Psoas muscle (tissue), 8 donors: ENCODE data around the gene MARCHF3. TPM values are rescaled to one million over a fixed set of nuclear protein-coding genes. Genes with fewer than 3 reads are reported as not detected.
A peak's percentile ranks its signal among the peaks of the same experiment; 100 is the strongest.

ENCODE experiments used
- ATAC-seq, 4 donors: fragments of 200-7000 bp; cut with Tn5 transposase; one replicate each; pipeline ENCODE4 v1.9.1; 2020; ENCODE audit warnings: moderate library complexity in 3 of 4, mild to moderate bottlenecking in 2 of 4
- DNase-seq, 2 donors: peaks; one replicate each; pipeline ENCODE4 v3.0.0-alpha.2; 2020
- H3K27ac ChIP-seq: fragments of 200-600 bp; one replicate; pipeline ENCODE4 v1.8.0; 2022
- H3K27me3 ChIP-seq, 3 donors: fragments of 200-600 bp in 1 of 3; one replicate each; pipeline versions ENCODE4 v1.6.1 to v1.8.0; 2013 to 2022; ENCODE audit warnings: low read length in 2 of 3, mild to moderate bottlenecking in 2 of 3, moderate library complexity in 1 of 3; ENCODE audit not compliant: insufficient read depth in 3 of 3
- H3K36me3 ChIP-seq, 2 donors: fragments of 200-600 bp in 1 of 2; one replicate each; pipeline versions ENCODE4 v1.6.1 to v1.8.0; 2013 to 2022; ENCODE audit warnings: low read depth in 1 of 2, mild to moderate bottlenecking in 1 of 2, moderate library complexity in 1 of 2; ENCODE audit not compliant: insufficient read depth in 1 of 2
- H3K4me1 ChIP-seq: fragments of 200-600 bp; one replicate; pipeline ENCODE4 v1.8.0; 2022
- H3K4me3 ChIP-seq: fragments of 200-600 bp; one replicate; pipeline ENCODE4 v1.8.0; 2022; ENCODE audit warnings: mild to moderate bottlenecking
- H3K9me3 ChIP-seq: fragments of 200-600 bp; one replicate; pipeline ENCODE4 v1.8.0; 2022
- CTCF ChIP-seq: fragments of 200-600 bp; IDR thresholded peaks from one replicate; pipeline ENCODE4 v1.8.0; 2022; ENCODE audit warnings: antibody characterized with exemption
- WGBS, 3 donors: extraction: QIAGEN DNeasy Blood & Tissue Kit; methylation state at CpG; one replicate each; pipeline versions ENCODE4 v1.1.6 to v1.1.7; 2013; 5-methylcytosine and 5-hydroxymethylcytosine counted together
- intact Hi-C, 2 donors: fragments of 100-400 bp; cut with DNase I; formaldehyde crosslinking; loops; one replicate each; pipeline versions ENCODE4 v1.11.0 to v1.14.2; 2022
- polyA plus RNA-seq, 3 donors: library from polyadenylated mRNA; stranded (reverse); fragments of 200-250 nt; gene quantifications; one replicate each; pipeline ENCODE4 v1.2.3, GENCODE V29; 2013
- total RNA-seq, 4 donors: library from RNA; stranded (reverse); fragmentation: NEBNext Ultra II Directional in 2 of 4; extraction: Animal tissue kit (Norgen Biotek cat#: 25700) in 2 of 4; gene quantifications; one replicate each; pipeline versions ENCODE4 v1.2.1 to v1.2.4, GENCODE V29; 2021 to 2023
- donor health status: healthy with polysubstance abuse.
- donor health status: DM: no; HTN: no; CAD: no; lungs with moderate emphysema.
- donor health status: Bipolar disorder and iron deficiency.
- donor health status: healthy.
- donor health status: DM: yes; HTN: yes; CAD: no.
- donor health status: DM: no; HTN: no; CAD: no.
- donor health status: DM: no; HTN: no; CAD: no.
- donor health status: DM: yes; HTN: yes; CAD: no.

MARCHF3 gene
- total and polyA plus RNA-seq, 7 donors = 6.0 to 22.0 (median 12.0) TPM

GRCh38 chr5:126995039-126995438 is 35.3 kb downstream of the MARCHF3 start:
- ATAC-seq (no peak), DNase-seq (no peak)
- Histone ChIP-seq H3K9me3 (no peaks in the 10 kb centered on the region), H3K36me3 (no peaks in the 10 kb centered on the region), H3K4me1 (peaks cover 17% of the 10 kb centered on the region), H3K4me3 (no peak overlapping the region), H3K27me3 (no peaks in the 10 kb centered on the region), H3K27ac (no peak overlapping the region)
- TF ChIP-seq CTCF = no peak
- intact Hi-C loops = no loop called here
- 85 to 94% (median 87%) methylated on average over 3 of the region's 3 CpGs for WGBS, 3 donors

GRCh38 chr5:126994485-126994884 is 35.9 kb downstream of the MARCHF3 start:
- WGBS, 3 donors = 63 to 84% (median 73%) methylated on average over 4 of the region's 4 CpGs
- no peak for TF ChIP-seq CTCF
- DNase-seq = no peak
- Histone ChIP-seq H3K36me3 (no peaks in the 10 kb centered on the region), H3K4me1 (peaks cover 17% of the 10 kb centered on the region), H3K27ac (no peak overlapping the region), H3K4me3 (no peak overlapping the region), H3K27me3 (no peaks in the 10 kb centered on the region), H3K9me3 (no peaks in the 10 kb centered on the region)
- intact Hi-C loops = no loop called here
- no peak for ATAC-seq

GRCh38 chr5:126988021-126988569 is 42.3 kb downstream of the MARCHF3 start:
- H3K4me3 ChIP-seq = no peak overlapping the region
- no peaks in the 10 kb centered on the region for H3K9me3 ChIP-seq
- ATAC-seq = no peak
- peaks cover 15% of the 10 kb centered on the region for H3K4me1 ChIP-seq
- TF ChIP-seq CTCF = no peak
- H3K36me3 ChIP-seq = no peaks in the 10 kb centered on the region
- intact Hi-C loops = no loop called here
- DNase-seq = no peak
- WGBS, 3 donors = 69 to 79% (median 73%) methylated on average over 3 of the region's 3 CpGs
- no peaks in the 10 kb centered on the region for H3K27me3 ChIP-seq
- H3K27ac ChIP-seq = no peak overlapping the region

- no peaks in the 10 kb centered on the region for H3K36me3 ChIP-seq
- intact Hi-C loops = no loop called here
- TF ChIP-seq CTCF = no peak
- ATAC-seq (no peak), DNase-seq (no peak)
- H3K4me3 ChIP-seq = no peak overlapping the region
- no peak overlapping the region for H3K27ac ChIP-seq
- H3K4me1 ChIP-seq = peaks cover 23% of the 10 kb centered on the region
- 64 to 71% (median 66%) methylated on average over 4 of the region's 4 CpGs for WGBS, 3 donors
- H3K9me3 ChIP-seq = no peaks in the 10 kb centered on the region
- no peaks in the 10 kb centered on the region for H3K27me3 ChIP-seq
These were observed 43.0 kb downstream of the MARCHF3 start for GRCh38 chr5:126987271-126987899.

GRCh38 chr5:126984632-126985031 is 45.7 kb downstream of the MARCHF3 start:
- DNase-seq = no peak
- no peak for ATAC-seq
- H3K27me3 ChIP-seq = no peaks in the 10 kb centered on the region
- no peak overlapping the region for H3K4me3 ChIP-seq
- peak overlapping the region; percentile 14 for H3K27ac ChIP-seq
- peaks cover 25% of the 10 kb centered on the region for H3K4me1 ChIP-seq
- no peaks in the 10 kb centered on the region for H3K9me3 ChIP-seq
- H3K36me3 ChIP-seq = no peaks in the 10 kb centered on the region
- no peak for TF ChIP-seq CTCF
- WGBS, 3 donors = 84 to 90% (median 85%) methylated on average over 2 of the region's 2 CpGs
- intact Hi-C loops = no loop called here
